Measurements from ENCODE around the gene DPEP2NB.
"Not testable (repeated sequence)": the region's sequence is repeated elsewhere in the genome, so short reads cannot be mapped to it uniquely, and the experiment has no call there.

Gene DPEP2NB

GRCh38 chr16:68009872-68010271, 5.8 kb downstream of the DPEP2NB start:
- FAIRE-seq, result not testable (repeated sequence)

GRCh38 chr16:68009157-68009735, 6.5 kb downstream of the DPEP2NB start:
- FAIRE-seq, result no peak

GRCh38 chr16:68005786-68006286, 9.9 kb downstream of the DPEP2NB start:
- FAIRE-seq, result no peak

- no peak for FAIRE-seq
These were observed 10.5 kb downstream of the DPEP2NB start for GRCh38 chr16:68005211-68005610.

- FAIRE-seq, result no peak
These were observed 12.7 kb downstream of the DPEP2NB start for GRCh38 chr16:68003031-68003430.

- no peak for FAIRE-seq
These were observed 15.3 kb downstream of the DPEP2NB start for GRCh38 chr16:68000450-68000849.

GRCh38 chr16:67999985-68000384, 15.7 kb downstream of the DPEP2NB start:
- no peak for FAIRE-seq

GRCh38 chr16:67998779-67999688, 16.7 kb downstream of the DPEP2NB start, which contains the start of gene DPEP2:
DPEP2 (minus strand) TSS chr16:67999484; CDS start chr16:67993212, 6,272 bp downstream.
- not testable (repeated sequence) for FAIRE-seq

- not testable (repeated sequence) for FAIRE-seq
These were observed 17.4 kb downstream of the DPEP2NB start for GRCh38 chr16:67998231-67998778.

- no peak for FAIRE-seq
These were observed 19.0 kb downstream of the DPEP2NB start for GRCh38 chr16:67996666-67997065.

- FAIRE-seq, result no peak
These were observed 20.3 kb downstream of the DPEP2NB start for GRCh38 chr16:67995423-67995822.

- FAIRE-seq, result not testable (repeated sequence)
These were observed 21.7 kb downstream of the DPEP2NB start for GRCh38 chr16:67994040-67994408.

GRCh38 chr16:67993207-67994039, 22.3 kb downstream of the DPEP2NB start:
- FAIRE-seq, result no peak

- FAIRE-seq, result no peak
These were observed 23.0 kb downstream of the DPEP2NB start for GRCh38 chr16:67992661-67993206.

- FAIRE-seq, result no peak
These were observed 25.7 kb downstream of the DPEP2NB start for GRCh38 chr16:67990018-67990386.

- FAIRE-seq, result no peak
These were observed 26.2 kb downstream of the DPEP2NB start for GRCh38 chr16:67989322-67990017.

GRCh38 chr16:67988675-67989074, 27.0 kb downstream of the DPEP2NB start:
- no peak for FAIRE-seq

GRCh38 chr16:67987460-67988160, 28.1 kb downstream of the DPEP2NB start:
- no peak for FAIRE-seq

- no peak for FAIRE-seq
These were observed 28.8 kb downstream of the DPEP2NB start for GRCh38 chr16:67986949-67987348.

- FAIRE-seq, result no peak
These were observed 33.6 kb downstream of the DPEP2NB start for GRCh38 chr16:67982011-67982696.
